ENCODE measurements around the gene MMP25. TPM values are rescaled to one million over a fixed set of nuclear protein-coding genes. Genes with fewer than 3 reads are reported as not detected.

Gene MMP25
- total RNA-seq, 4 donors from 2014 or later = 0.57 TPM; not detected in 3

GRCh38 chr16:3071655-3072054 lies 25.3 kb downstream of the MMP25 start:
- TF ChIP-seq CTCF (IDR thresholded peaks at IDR 0.05; ENCODE audit: low read depth) = no peak

GRCh38 chr16:3073448-3073847 lies 27.1 kb downstream of the MMP25 start:
- no peak for TF ChIP-seq CTCF (IDR thresholded peaks at IDR 0.05; ENCODE audit: low read depth)

GRCh38 chr16:3074860-3075522 lies 28.6 kb downstream of the MMP25 start:
- no peak for TF ChIP-seq CTCF (IDR thresholded peaks at IDR 0.05; ENCODE audit: low read depth)

GRCh38 chr16:3075523-3075915 lies 29.2 kb downstream of the MMP25 start:
- TF ChIP-seq CTCF (IDR thresholded peaks at IDR 0.05; ENCODE audit: low read depth) = no peak

GRCh38 chr16:3076577-3076976 lies 30.2 kb downstream of the MMP25 start:
- TF ChIP-seq CTCF (IDR thresholded peaks at IDR 0.05; ENCODE audit: low read depth) = no peak

- no peak for TF ChIP-seq CTCF (IDR thresholded peaks at IDR 0.05; ENCODE audit: low read depth)
These were observed 33.7 kb downstream of the MMP25 start for GRCh38 chr16:3080024-3080423.

- TF ChIP-seq CTCF (IDR thresholded peaks at IDR 0.05; ENCODE audit: low read depth) = no peak
These were observed 38.1 kb downstream of the MMP25 start for GRCh38 chr16:3084491-3084890.
